HG02870 (cell line): Measurements from ENCODE around the gene BTF3.

ENCODE experiments used
- ATAC-seq: cut with Tn5 transposase; IDR thresholded peaks from one replicate; pipeline ENCODE4 v1.9.1; 2021; ENCODE audit warnings: mild to moderate bottlenecking, moderate library complexity; ENCODE audit not compliant: unreplicated experiment

Gene BTF3

GRCh38 chr5:73522989-73523388 is 24.7 kb downstream of the BTF3 start:
- no peak for ATAC-seq

- no peak for ATAC-seq
Observed at GRCh38 chr5:73523861-73524260, 25.6 kb downstream of the BTF3 start.

- ATAC-seq = no peak
Observed at GRCh38 chr5:73525606-73526203, 27.5 kb downstream of the BTF3 start.

- ATAC-seq = no peak
Observed at GRCh38 chr5:73528248-73528647, 30.0 kb downstream of the BTF3 start.

GRCh38 chr5:73529081-73529480 is 30.8 kb downstream of the BTF3 start:
- no peak for ATAC-seq

- ATAC-seq = no peak
Observed at GRCh38 chr5:73531356-73531755, 33.1 kb downstream of the BTF3 start.

- no peak for ATAC-seq
Observed at GRCh38 chr5:73532195-73532594, 34.0 kb downstream of the BTF3 start.

GRCh38 chr5:73534011-73534644 is 35.9 kb downstream of the BTF3 start:
- no peak for ATAC-seq

GRCh38 chr5:73534971-73535370 is 36.7 kb downstream of the BTF3 start:
- no peak for ATAC-seq

- no peak for ATAC-seq
Observed at GRCh38 chr5:73539730-73540129, 41.5 kb downstream of the BTF3 start.

- no peak for ATAC-seq
Observed at GRCh38 chr5:73540192-73540591, 42.0 kb downstream of the BTF3 start.

GRCh38 chr5:73542020-73542419 is 43.8 kb downstream of the BTF3 start:
- ATAC-seq = no peak

- no peak for ATAC-seq
Observed at GRCh38 chr5:73544429-73545402, 46.5 kb downstream of the BTF3 start.

- no peak for ATAC-seq
Observed at GRCh38 chr5:73545403-73545779, 47.1 kb downstream of the BTF3 start.

GRCh38 chr5:73550016-73550415 is 51.8 kb downstream of the BTF3 start:
- no peak for ATAC-seq

- ATAC-seq = no peak
Observed at GRCh38 chr5:73552642-73553041, 54.4 kb downstream of the BTF3 start.
